GM23338 (cell line): ENCODE results near the gene TPRX1. TPM values are rescaled to one million over a fixed set of nuclear protein-coding genes. Genes with fewer than 3 reads are reported as not detected.

ENCODE experiments used
- ATAC-seq: fragments of 200-7000 bp; cut with Tn5 transposase; 3 replicates; pipeline ENCODE4 v1.9.1; 2020
- DNase-seq: peaks from one replicate; pipeline ENCODE4 v3.0.0-alpha.2; 2015; ENCODE audit warnings: low spot score
- H2AFZ ChIP-seq: fragments of 200-600 bp; sonication (generic); 2 replicates; pipeline ENCODE4 v1.8.0; 2016; ENCODE audit warnings: antibody characterized with exemption, mild to moderate bottlenecking, moderate library complexity
- H3F3A ChIP-seq: fragments of 200-600 bp; sonication (generic); replicated peaks from 2 replicates; pipeline ENCODE4 v1.8.0; 2017; ENCODE audit warnings: antibody characterized with exemption, mixed run types, low read depth
- H3K27ac ChIP-seq: fragments of 200-600 bp; sonication (generic); 2 replicates; pipeline ENCODE4 v1.6.1; 2016; ENCODE audit warnings: low read depth
- H3K27me3 ChIP-seq: fragments of 200-600 bp; sonication (generic); 2 replicates; pipeline ENCODE4 v1.8.0; 2016; ENCODE audit warnings: mild to moderate bottlenecking, mixed run types, moderate library complexity; ENCODE audit not compliant: insufficient read depth
- H3K36me3 ChIP-seq: fragments of 200-600 bp; sonication (generic); 2 replicates; pipeline ENCODE4 v1.8.0; 2016; ENCODE audit warnings: mild to moderate bottlenecking; ENCODE audit not compliant: insufficient read depth
- H3K4me1 ChIP-seq: fragments of 200-600 bp; sonication (generic); 2 replicates; pipeline ENCODE4 v1.8.0; 2016; ENCODE audit warnings: mild to moderate bottlenecking, moderate library complexity; ENCODE audit not compliant: insufficient read depth
- H3K4me2 ChIP-seq: fragments of 200-600 bp; sonication (generic); 2 replicates; pipeline ENCODE4 v1.7.1; 2017; ENCODE audit warnings: mixed run types
- H3K4me3 ChIP-seq: fragments of 200-600 bp; sonication (generic); 2 replicates; pipeline ENCODE4 v1.6.1; 2016; ENCODE audit warnings: mixed run types
- H3K79me2 ChIP-seq: fragments of 200-600 bp; sonication (generic); replicated peaks from 2 replicates; pipeline ENCODE4 v1.8.0; 2017; ENCODE audit warnings: mild to moderate bottlenecking; ENCODE audit not compliant: insufficient read depth
- H3K9me2 ChIP-seq: fragments of 200-600 bp; sonication (generic); 2 replicates; pipeline ENCODE4 v1.8.0; 2017; ENCODE audit not compliant: insufficient read depth
- H4K20me1 ChIP-seq: fragments of 200-600 bp; sonication (generic); replicated peaks from 2 replicates; pipeline ENCODE4 v1.8.0; 2017; ENCODE audit warnings: mild to moderate bottlenecking; ENCODE audit not compliant: insufficient read depth
- H3K27ac Mint-ChIP-seq: 2 replicates; pipeline ENCODE4 v1.8.0; 2020; ENCODE audit warnings: inconsistent platforms, mild to moderate bottlenecking, moderate library complexity, mixed read lengths
- H3K27me3 Mint-ChIP-seq: 3 replicates; pipeline ENCODE4 v1.8.0; 2022; ENCODE audit warnings: low read depth, mild to moderate bottlenecking, moderate library complexity, mixed read lengths, inconsistent platforms; ENCODE audit not compliant: insufficient read depth, poor library complexity
- H3K36me3 Mint-ChIP-seq: 3 replicates; pipeline ENCODE4 v1.8.0; 2021; ENCODE audit warnings: low read depth, mild to moderate bottlenecking, inconsistent platforms, moderate library complexity, mixed read lengths
- H3K4me1 Mint-ChIP-seq: 3 replicates; pipeline ENCODE4 v1.8.0; 2020; ENCODE audit warnings: mild to moderate bottlenecking, inconsistent platforms, mixed read lengths
- H3K4me3 Mint-ChIP-seq: 3 replicates; pipeline ENCODE4 v1.8.0; 2021; ENCODE audit warnings: moderate library complexity, mild to moderate bottlenecking, inconsistent platforms, mixed read lengths
- H3K9me3 Mint-ChIP-seq: 3 replicates; pipeline ENCODE4 v1.8.0; 2020; ENCODE audit warnings: moderate library complexity, mild to moderate bottlenecking, inconsistent platforms, mixed read lengths
- CREB1 ChIP-seq: fragments of 250-450 bp; sonication (Bioruptor Pico); IDR thresholded peaks from 2 replicates; pipeline ENCODE4 v1.5.0; 2020; ENCODE audit warnings: low read depth, mild to moderate bottlenecking, moderate library complexity
- CTCF ChIP-seq, 2 experiments: fragments of 200-600 bp in 1 of 2; sonication (generic) in 1 of 2; conservative IDR thresholded peaks; 2 replicates each; pipeline versions ENCODE4 v1.5.1 to v1.6.1; 2016 to 2017; ENCODE audit warnings: antibody characterized with exemption in 2 of 2, low read depth in 2 of 2, mild to moderate bottlenecking in 2 of 2, moderate library complexity in 1 of 2
- EZH2 ChIP-seq: fragments of 200-600 bp; sonication (generic); IDR thresholded peaks from one replicate; pipeline ENCODE4 v1.8.0; 2017; ENCODE audit warnings: antibody characterized with exemption, mild to moderate bottlenecking, low read depth; ENCODE audit not compliant: unreplicated experiment
- EZH2phosphoT487 ChIP-seq: fragments of 200-600 bp; sonication (generic); IDR thresholded peaks from one replicate; pipeline ENCODE4 v1.8.1; 2018; ENCODE audit warnings: antibody characterized with exemption; ENCODE audit not compliant: unreplicated experiment
- JUNB ChIP-seq: IDR thresholded peaks from one replicate; pipeline ENCODE4 v1.6.1; 2016; ENCODE audit warnings: antibody characterized with exemption; ENCODE audit not compliant: unreplicated experiment
- NANOG ChIP-seq: IDR thresholded peaks from 2 replicates; pipeline ENCODE4 v1.6.1; 2016; ENCODE audit warnings: antibody characterized with exemption, borderline replicate concordance
- POLR2AphosphoS5 ChIP-seq: IDR thresholded peaks from 2 replicates; pipeline ENCODE4 v1.6.1; 2016; ENCODE audit warnings: antibody characterized with exemption, low read depth
- STAT1 ChIP-seq: IDR thresholded peaks from one replicate; pipeline ENCODE4 v1.6.1; 2016; ENCODE audit warnings: antibody characterized with exemption; ENCODE audit not compliant: unreplicated experiment
- ZNF114 ChIP-seq: fragments of 250-450 bp; sonication (Bioruptor Pico); IDR thresholded peaks from 2 replicates; pipeline ENCODE4 v1.5.0; 2020; ENCODE audit warnings: mild to moderate bottlenecking, moderate library complexity
- ZNF331 ChIP-seq: fragments of 250-450 bp; sonication (Bioruptor Pico); IDR thresholded peaks from 2 replicates; pipeline ENCODE4 v1.5.0; 2020; ENCODE audit warnings: low read depth, mild to moderate bottlenecking, moderate library complexity
- polyA plus RNA-seq: library from polyadenylated mRNA; unstranded; fragments of >200 nt; fragmentation: Nextera tagmentation; extraction: Ambion mirVana; gene quantifications from 2 replicates; pipeline ENCODE4 v1.2.1, GENCODE V29; 2016
- total RNA-seq: library from RNA; depleted of rRNA; stranded (reverse); fragments of >200 nt; shearing (Covaris generic); gene quantifications from 2 replicates; pipeline ENCODE4 v1.2.3, GENCODE V29; 2014
- TF ChIP-seq, protein P1 (sequence below): IDR thresholded peaks from 2 replicates; pipeline ENCODE4 v1.6.1; 2016; ENCODE audit warnings: antibody characterized with exemption
- TF ChIP-seq, protein P2 (sequence below): IDR thresholded peaks from one replicate; pipeline ENCODE4 v1.6.1; 2018; ENCODE audit warnings: antibody characterized with exemption; ENCODE audit not compliant: unreplicated experiment
- TF ChIP-seq, protein P3 (sequence below): fragments of 250-450 bp; sonication (Bioruptor Pico); IDR thresholded peaks from 2 replicates; pipeline ENCODE4 v1.5.0; 2020; ENCODE audit warnings: mild to moderate bottlenecking, moderate library complexity

Gene TPRX1
- total and polyA plus RNA-seq, 2 experiments from 2014 or later = 0.28 TPM; not detected in 1

GRCh38 chr19:47780215-47780551 is 24.2 kb downstream of the TPRX1 start:
- H3K4me3 ChIP-seq = peak overlapping the region; percentile 98
- H3K27ac ChIP-seq = 0 out of 2 replicates have a peak overlapping the region, but pooled peaks have one; percentile 19
- peaks cover 7% of the 10 kb centered on the region; the same call in 1 of the 2 replicates for H3K4me1 ChIP-seq
- no peak for TF ChIP-seq CTCF (conservative IDR thresholded peaks at IDR 0.05; ENCODE audit: low read depth in 2 of 2)
- TF ChIP-seq, protein P1, sequence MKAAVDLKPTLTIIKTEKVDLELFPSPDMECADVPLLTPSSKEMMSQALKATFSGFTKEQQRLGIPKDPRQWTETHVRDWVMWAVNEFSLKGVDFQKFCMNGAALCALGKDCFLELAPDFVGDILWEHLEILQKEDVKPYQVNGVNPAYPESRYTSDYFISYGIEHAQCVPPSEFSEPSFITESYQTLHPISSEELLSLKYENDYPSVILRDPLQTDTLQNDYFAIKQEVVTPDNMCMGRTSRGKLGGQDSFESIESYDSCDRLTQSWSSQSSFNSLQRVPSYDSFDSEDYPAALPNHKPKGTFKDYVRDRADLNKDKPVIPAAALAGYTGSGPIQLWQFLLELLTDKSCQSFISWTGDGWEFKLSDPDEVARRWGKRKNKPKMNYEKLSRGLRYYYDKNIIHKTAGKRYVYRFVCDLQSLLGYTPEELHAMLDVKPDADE = no peak
- TF ChIP-seq ZNF114 (CRISPR knock-in tag) = no peak
- no peak for TF ChIP-seq EZH2
- no peak for TF ChIP-seq ZNF331 (CRISPR knock-in tag)
- TF ChIP-seq, protein P2, sequence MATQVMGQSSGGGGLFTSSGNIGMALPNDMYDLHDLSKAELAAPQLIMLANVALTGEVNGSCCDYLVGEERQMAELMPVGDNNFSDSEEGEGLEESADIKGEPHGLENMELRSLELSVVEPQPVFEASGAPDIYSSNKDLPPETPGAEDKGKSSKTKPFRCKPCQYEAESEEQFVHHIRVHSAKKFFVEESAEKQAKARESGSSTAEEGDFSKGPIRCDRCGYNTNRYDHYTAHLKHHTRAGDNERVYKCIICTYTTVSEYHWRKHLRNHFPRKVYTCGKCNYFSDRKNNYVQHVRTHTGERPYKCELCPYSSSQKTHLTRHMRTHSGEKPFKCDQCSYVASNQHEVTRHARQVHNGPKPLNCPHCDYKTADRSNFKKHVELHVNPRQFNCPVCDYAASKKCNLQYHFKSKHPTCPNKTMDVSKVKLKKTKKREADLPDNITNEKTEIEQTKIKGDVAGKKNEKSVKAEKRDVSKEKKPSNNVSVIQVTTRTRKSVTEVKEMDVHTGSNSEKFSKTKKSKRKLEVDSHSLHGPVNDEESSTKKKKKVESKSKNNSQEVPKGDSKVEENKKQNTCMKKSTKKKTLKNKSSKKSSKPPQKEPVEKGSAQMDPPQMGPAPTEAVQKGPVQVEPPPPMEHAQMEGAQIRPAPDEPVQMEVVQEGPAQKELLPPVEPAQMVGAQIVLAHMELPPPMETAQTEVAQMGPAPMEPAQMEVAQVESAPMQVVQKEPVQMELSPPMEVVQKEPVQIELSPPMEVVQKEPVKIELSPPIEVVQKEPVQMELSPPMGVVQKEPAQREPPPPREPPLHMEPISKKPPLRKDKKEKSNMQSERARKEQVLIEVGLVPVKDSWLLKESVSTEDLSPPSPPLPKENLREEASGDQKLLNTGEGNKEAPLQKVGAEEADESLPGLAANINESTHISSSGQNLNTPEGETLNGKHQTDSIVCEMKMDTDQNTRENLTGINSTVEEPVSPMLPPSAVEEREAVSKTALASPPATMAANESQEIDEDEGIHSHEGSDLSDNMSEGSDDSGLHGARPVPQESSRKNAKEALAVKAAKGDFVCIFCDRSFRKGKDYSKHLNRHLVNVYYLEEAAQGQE = no peak
- no peak for TF ChIP-seq POLR2AphosphoS5
- no peak for TF ChIP-seq JUNB
- no peak for TF ChIP-seq STAT1
- no peak for TF ChIP-seq NANOG
- TF ChIP-seq, protein P3, sequence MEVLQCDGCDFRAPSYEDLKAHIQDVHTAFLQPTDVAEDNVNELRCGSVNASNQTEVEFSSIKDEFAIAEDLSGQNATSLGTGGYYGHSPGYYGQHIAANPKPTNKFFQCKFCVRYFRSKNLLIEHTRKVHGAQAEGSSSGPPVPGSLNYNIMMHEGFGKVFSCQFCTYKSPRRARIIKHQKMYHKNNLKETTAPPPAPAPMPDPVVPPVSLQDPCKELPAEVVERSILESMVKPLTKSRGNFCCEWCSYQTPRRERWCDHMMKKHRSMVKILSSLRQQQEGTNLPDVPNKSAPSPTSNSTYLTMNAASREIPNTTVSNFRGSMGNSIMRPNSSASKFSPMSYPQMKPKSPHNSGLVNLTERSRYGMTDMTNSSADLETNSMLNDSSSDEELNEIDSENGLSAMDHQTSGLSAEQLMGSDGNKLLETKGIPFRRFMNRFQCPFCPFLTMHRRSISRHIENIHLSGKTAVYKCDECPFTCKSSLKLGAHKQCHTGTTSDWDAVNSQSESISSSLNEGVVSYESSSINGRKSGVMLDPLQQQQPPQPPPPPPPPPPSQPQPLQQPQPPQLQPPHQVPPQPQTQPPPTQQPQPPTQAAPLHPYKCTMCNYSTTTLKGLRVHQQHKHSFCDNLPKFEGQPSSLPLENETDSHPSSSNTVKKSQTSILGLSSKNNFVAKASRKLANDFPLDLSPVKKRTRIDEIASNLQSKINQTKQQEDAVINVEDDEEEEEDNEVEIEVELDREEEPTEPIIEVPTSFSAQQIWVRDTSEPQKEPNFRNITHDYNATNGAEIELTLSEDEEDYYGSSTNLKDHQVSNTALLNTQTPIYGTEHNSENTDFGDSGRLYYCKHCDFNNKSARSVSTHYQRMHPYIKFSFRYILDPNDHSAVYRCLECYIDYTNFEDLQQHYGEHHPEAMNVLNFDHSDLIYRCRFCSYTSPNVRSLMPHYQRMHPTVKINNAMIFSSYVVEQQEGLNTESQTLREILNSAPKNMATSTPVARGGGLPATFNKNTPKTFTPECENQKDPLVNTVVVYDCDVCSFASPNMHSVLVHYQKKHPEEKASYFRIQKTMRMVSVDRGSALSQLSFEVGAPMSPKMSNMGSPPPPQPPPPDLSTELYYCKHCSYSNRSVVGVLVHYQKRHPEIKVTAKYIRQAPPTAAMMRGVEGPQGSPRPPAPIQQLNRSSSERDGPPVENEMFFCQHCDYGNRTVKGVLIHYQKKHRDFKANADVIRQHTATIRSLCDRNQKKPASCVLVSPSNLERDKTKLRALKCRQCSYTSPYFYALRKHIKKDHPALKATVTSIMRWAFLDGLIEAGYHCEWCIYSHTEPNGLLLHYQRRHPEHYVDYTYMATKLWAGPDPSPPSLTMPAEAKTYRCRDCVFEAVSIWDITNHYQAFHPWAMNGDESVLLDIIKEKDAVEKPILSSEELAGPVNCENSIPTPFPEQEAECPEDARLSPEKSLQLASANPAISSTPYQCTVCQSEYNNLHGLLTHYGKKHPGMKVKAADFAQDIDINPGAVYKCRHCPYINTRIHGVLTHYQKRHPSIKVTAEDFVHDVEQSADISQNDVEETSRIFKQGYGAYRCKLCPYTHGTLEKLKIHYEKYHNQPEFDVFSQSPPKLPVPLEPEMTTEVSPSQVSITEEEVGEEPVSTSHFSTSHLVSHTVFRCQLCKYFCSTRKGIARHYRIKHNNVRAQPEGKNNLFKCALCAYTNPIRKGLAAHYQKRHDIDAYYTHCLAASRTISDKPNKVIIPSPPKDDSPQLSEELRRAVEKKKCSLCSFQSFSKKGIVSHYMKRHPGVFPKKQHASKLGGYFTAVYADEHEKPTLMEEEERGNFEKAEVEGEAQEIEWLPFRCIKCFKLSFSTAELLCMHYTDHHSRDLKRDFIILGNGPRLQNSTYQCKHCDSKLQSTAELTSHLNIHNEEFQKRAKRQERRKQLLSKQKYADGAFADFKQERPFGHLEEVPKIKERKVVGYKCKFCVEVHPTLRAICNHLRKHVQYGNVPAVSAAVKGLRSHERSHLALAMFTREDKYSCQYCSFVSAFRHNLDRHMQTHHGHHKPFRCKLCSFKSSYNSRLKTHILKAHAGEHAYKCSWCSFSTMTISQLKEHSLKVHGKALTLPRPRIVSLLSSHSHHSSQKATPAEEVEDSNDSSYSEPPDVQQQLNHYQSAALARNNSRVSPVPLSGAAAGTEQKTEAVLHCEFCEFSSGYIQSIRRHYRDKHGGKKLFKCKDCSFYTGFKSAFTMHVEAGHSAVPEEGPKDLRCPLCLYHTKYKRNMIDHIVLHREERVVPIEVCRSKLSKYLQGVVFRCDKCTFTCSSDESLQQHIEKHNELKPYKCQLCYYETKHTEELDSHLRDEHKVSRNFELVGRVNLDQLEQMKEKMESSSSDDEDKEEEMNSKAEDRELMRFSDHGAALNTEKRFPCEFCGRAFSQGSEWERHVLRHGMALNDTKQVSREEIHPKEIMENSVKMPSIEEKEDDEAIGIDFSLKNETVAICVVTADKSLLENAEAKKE = no peak
- TF ChIP-seq EZH2phosphoT487 = no peak
- TF ChIP-seq CREB1 = no peak
- no peak overlapping the region for H2AFZ ChIP-seq
- H3K27me3 ChIP-seq = no peaks in the 10 kb centered on the region
- no peaks in the 10 kb centered on the region for H3K9me2 ChIP-seq
- Mint-ChIP-seq H3K4me3 (peak overlapping the region; percentile 90), H3K9me3 (no peaks in the 10 kb centered on the region), H3K4me1 (peaks cover 15% of the 10 kb centered on the region), H3K36me3 (peaks cover 58% of the 10 kb centered on the region), H3K27me3 (peaks cover 23% of the 10 kb centered on the region), H3K27ac (peak overlapping the region; percentile 89)
- peak overlapping the region; percentile 97 for H3K4me2 ChIP-seq
- H3K79me2 ChIP-seq = peaks cover 33% of the 10 kb centered on the region
- peaks cover 14% of the 10 kb centered on the region for H4K20me1 ChIP-seq
- peaks cover 29% of the 10 kb centered on the region; the same call in 1 of the 2 replicates for H3F3A ChIP-seq
- ATAC-seq = no peak
- DNase-seq = no peak
- peaks cover 16% of the 10 kb centered on the region; the same call in 1 of the 2 replicates for H3K36me3 ChIP-seq
